Stimulated activated CD8-positive, alpha-beta memory T cell treated with anti-CD3 and anti-CD28 coated beads, Interleukin-12 subunit alpha, Interleukin-12 subunit beta, amount 100 ng/mL, for 24 hours (primary cell): ENCODE measurements around the gene RASAL2.
"Not testable (repeated sequence)": the region's sequence is repeated elsewhere in the genome, so short reads cannot be mapped to it uniquely, and the experiment has no call there.

Source experiments
- DNase-seq: peaks from one replicate; pipeline ENCODE4 v3.0.0-alpha.2; 2020; ENCODE audit errors: extremely low read depth

Gene RASAL2

GRCh38 chr1:178492341-178492740, 398.4 kb downstream of the RASAL2 start:
- DNase-seq = no peak

- no peak for DNase-seq
Observed at GRCh38 chr1:178493301-178493741, 399.4 kb downstream of the RASAL2 start.

- DNase-seq = no peak
Observed at GRCh38 chr1:178494569-178494971, 400.7 kb downstream of the RASAL2 start.

- no peak for DNase-seq
Observed at GRCh38 chr1:178495158-178495557, 401.3 kb downstream of the RASAL2 start.

- DNase-seq = no peak
Observed at GRCh38 chr1:178495741-178496409, 402.0 kb downstream of the RASAL2 start.

- DNase-seq = no peak
Observed at GRCh38 chr1:178496410-178497135, 402.7 kb downstream of the RASAL2 start, which contains the start of gene CLEC20A. CLEC20A (minus strand) TSS chr1:178496964; CDS start chr1:178496939, 25 bp downstream.

- no peak for DNase-seq
Observed at GRCh38 chr1:178497903-178498478, 404.1 kb downstream of the RASAL2 start.

GRCh38 chr1:178498896-178499675, 405.2 kb downstream of the RASAL2 start:
- no peak for DNase-seq

- no peak for DNase-seq
Observed at GRCh38 chr1:178500091-178500770, 406.3 kb downstream of the RASAL2 start.

GRCh38 chr1:178500936-178501554, 407.1 kb downstream of the RASAL2 start:
- DNase-seq = no peak

GRCh38 chr1:178501705-178502329, 407.9 kb downstream of the RASAL2 start:
- DNase-seq = peak; percentile 12

- DNase-seq = no peak
Observed at GRCh38 chr1:178502330-178502714, 408.4 kb downstream of the RASAL2 start.

- no peak for DNase-seq
Observed at GRCh38 chr1:178502856-178503255, 409.0 kb downstream of the RASAL2 start.

- not testable (repeated sequence) for DNase-seq
Observed at GRCh38 chr1:178503316-178503715, 409.4 kb downstream of the RASAL2 start.

GRCh38 chr1:178503849-178504248, 409.9 kb downstream of the RASAL2 start:
- DNase-seq = no peak

- DNase-seq = no peak
Observed at GRCh38 chr1:178504286-178504685, 410.4 kb downstream of the RASAL2 start.

GRCh38 chr1:178506177-178506576, 412.3 kb downstream of the RASAL2 start:
- no peak for DNase-seq

GRCh38 chr1:178506669-178507068, 412.8 kb downstream of the RASAL2 start:
- DNase-seq = no peak

GRCh38 chr1:178509414-178510007, 415.6 kb downstream of the RASAL2 start:
- DNase-seq = no peak

- no peak for DNase-seq
Observed at GRCh38 chr1:178510155-178510554, 416.3 kb downstream of the RASAL2 start.
